ENCODE measurements around the gene MRGPRF.

DNA sequence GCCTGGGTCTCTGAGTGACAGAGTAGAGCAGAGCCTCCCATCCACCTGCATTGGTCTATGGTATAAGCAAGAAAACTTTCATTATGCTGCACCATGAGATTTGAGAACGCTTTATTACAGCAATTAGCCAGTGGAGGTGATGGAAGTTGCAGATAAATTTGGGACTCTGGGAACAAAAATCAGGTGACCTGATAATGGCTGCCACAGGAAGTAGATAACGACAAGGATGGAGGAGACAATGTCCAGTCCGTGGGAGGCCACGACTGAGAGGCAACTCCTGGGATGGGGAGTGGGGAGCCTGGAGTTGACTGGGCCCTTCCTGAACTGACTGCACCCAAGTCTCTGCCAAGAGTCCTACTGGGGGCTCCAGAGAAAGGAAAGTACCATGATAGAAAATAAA is 37.0 kb downstream of the MRGPRF start:
- TF ChIP-seq POLR2AphosphoS5 (IDR thresholded peaks at IDR 0.05; ENCODE audit: low read depth, low read length): no peak
- TF ChIP-seq POLR2A (IDR thresholded peaks at IDR 0.05; ENCODE audit: low read depth, low read length): no peak
